ENCODE results near the gene FBXO27.

DNA sequence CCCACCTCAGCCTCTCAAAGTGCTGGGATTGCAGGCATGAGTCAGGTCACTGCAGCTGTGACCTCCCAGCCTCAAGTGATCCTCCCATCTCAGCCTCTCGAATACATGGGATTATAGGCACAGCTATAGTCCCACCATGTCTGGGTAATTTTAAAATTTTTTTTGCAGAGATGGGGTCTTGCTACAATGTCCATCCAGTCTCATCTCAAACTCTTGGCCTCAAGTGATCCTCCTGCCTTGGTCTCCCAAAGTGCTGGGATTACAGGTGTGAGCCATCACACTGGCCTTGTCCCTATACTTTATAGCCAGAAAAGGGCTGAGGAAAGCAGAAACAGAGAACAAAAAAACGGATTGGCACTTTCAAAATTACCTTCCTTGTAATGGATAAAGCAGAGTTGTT lies 4.8 kb upstream of the FBXO27 start:
- TF ChIP-seq, protein P1, sequence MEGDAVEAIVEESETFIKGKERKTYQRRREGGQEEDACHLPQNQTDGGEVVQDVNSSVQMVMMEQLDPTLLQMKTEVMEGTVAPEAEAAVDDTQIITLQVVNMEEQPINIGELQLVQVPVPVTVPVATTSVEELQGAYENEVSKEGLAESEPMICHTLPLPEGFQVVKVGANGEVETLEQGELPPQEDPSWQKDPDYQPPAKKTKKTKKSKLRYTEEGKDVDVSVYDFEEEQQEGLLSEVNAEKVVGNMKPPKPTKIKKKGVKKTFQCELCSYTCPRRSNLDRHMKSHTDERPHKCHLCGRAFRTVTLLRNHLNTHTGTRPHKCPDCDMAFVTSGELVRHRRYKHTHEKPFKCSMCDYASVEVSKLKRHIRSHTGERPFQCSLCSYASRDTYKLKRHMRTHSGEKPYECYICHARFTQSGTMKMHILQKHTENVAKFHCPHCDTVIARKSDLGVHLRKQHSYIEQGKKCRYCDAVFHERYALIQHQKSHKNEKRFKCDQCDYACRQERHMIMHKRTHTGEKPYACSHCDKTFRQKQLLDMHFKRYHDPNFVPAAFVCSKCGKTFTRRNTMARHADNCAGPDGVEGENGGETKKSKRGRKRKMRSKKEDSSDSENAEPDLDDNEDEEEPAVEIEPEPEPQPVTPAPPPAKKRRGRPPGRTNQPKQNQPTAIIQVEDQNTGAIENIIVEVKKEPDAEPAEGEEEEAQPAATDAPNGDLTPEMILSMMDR (conservative IDR thresholded peaks at IDR 0.05 in 1 of 2, IDR thresholded peaks at IDR 0.05 in 1 of 2; ENCODE audit: low read depth in 1 of 2, low read length in 2 of 2) = no peak
- TF ChIP-seq EZH2 (IDR thresholded peaks at IDR 0.05; ENCODE audit: low read length, missing control alignments) = no peak
